Parathyroid adenoma (tissue), 2 donors: ENCODE data around the gene SMOC2.

Experiments
- H2AFZ ChIP-seq: fragments of 300-600 bp; sonication (generic); one replicate; pipeline ENCODE4 v1.7.0; 2017; ENCODE audit warnings: antibody characterized with exemption, mild to moderate bottlenecking
- H3K27ac ChIP-seq: fragments of 300-600 bp; sonication (generic); one replicate; pipeline ENCODE4 v1.7.0; 2017
- H3K27me3 ChIP-seq: fragments of 300-600 bp; sonication (generic); one replicate; pipeline ENCODE4 v1.7.0; 2017; ENCODE audit warnings: low read length; ENCODE audit not compliant: control insufficient read depth, insufficient read depth
- H3K36me3 ChIP-seq: fragments of 300-600 bp; sonication (generic); one replicate; pipeline ENCODE4 v1.7.0; 2017; ENCODE audit warnings: low read length; ENCODE audit not compliant: control insufficient read depth, insufficient read depth
- H3K4me1 ChIP-seq: fragments of 300-600 bp; sonication (generic); one replicate; pipeline ENCODE4 v1.7.0; 2017; ENCODE audit warnings: control low read depth
- H3K4me2 ChIP-seq: fragments of 300-600 bp; sonication (generic); one replicate; pipeline ENCODE4 v1.7.0; 2017; ENCODE audit warnings: low read length
- H3K4me3 ChIP-seq: fragments of 300-600 bp; sonication (generic); one replicate; pipeline ENCODE4 v1.7.0; 2017; ENCODE audit warnings: low read depth, low read length
- H3K79me2 ChIP-seq: fragments of 300-600 bp; sonication (generic); one replicate; pipeline ENCODE4 v1.7.0; 2017; ENCODE audit warnings: control low read depth
- H3K9ac ChIP-seq: fragments of 300-600 bp; sonication (generic); one replicate; pipeline ENCODE4 v1.7.0; 2017; ENCODE audit warnings: mild to moderate bottlenecking
- H3K9me3 ChIP-seq: fragments of 300-600 bp; sonication (generic); one replicate; pipeline ENCODE4 v1.7.0; 2017; ENCODE audit warnings: low read length; ENCODE audit not compliant: control insufficient read depth
- TF ChIP-seq, protein P1 (sequence below): fragments of 300-600 bp; sonication (generic); IDR thresholded peaks from one replicate; pipeline ENCODE4 v1.7.0; 2017; ENCODE audit warnings: antibody characterized with exemption, mild to moderate bottlenecking
- donor health status: primary hyperparathyroidism.

Gene SMOC2

DNA sequence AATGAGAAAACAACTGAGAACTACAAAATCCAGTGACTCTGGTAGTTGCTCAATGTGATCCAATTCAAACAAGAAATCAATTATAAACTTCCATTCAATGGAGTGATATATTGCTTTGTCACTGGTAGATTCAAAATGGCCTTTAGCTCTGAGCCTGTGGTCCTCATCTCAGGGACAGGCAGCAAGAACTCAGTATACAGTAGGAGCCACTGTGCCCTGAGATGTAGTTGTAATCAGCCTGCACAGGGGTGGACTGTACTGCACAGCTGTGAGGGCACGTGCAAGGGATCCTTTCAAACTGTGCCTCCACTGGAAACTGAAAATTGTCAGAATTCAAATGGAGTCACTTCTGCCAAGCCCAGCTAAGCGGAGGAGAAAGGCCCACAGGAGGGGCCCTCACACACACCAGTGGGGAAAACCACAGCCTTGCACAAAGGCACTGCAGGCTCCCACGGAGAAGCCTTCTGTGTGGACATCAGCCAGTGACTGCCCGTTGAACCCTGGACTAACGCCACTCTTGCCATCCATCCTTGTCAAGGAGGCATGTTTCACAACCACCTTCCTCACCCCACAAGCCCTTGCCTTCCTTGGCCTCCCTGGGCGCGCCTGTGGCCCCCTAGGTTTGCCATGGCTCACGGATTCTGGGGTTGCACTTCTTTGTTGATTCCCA is 186.7 kb downstream of the SMOC2 start:
- no peak overlapping the region for H3K27ac ChIP-seq
- H3K36me3 ChIP-seq: no peaks in the 10 kb centered on the region
- H2AFZ ChIP-seq: no peak overlapping the region
- H3K4me2 ChIP-seq: no peak overlapping the region
- no peaks in the 10 kb centered on the region for H3K27me3 ChIP-seq
- TF ChIP-seq, protein P1, sequence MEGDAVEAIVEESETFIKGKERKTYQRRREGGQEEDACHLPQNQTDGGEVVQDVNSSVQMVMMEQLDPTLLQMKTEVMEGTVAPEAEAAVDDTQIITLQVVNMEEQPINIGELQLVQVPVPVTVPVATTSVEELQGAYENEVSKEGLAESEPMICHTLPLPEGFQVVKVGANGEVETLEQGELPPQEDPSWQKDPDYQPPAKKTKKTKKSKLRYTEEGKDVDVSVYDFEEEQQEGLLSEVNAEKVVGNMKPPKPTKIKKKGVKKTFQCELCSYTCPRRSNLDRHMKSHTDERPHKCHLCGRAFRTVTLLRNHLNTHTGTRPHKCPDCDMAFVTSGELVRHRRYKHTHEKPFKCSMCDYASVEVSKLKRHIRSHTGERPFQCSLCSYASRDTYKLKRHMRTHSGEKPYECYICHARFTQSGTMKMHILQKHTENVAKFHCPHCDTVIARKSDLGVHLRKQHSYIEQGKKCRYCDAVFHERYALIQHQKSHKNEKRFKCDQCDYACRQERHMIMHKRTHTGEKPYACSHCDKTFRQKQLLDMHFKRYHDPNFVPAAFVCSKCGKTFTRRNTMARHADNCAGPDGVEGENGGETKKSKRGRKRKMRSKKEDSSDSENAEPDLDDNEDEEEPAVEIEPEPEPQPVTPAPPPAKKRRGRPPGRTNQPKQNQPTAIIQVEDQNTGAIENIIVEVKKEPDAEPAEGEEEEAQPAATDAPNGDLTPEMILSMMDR: no peak
- H3K4me3 ChIP-seq: no peak overlapping the region
- H3K4me1 ChIP-seq: no peaks in the 10 kb centered on the region
- no peaks in the 10 kb centered on the region for H3K9me3 ChIP-seq
- H3K79me2 ChIP-seq: no peaks in the 10 kb centered on the region
- H3K9ac ChIP-seq: no peak overlapping the region

DNA sequence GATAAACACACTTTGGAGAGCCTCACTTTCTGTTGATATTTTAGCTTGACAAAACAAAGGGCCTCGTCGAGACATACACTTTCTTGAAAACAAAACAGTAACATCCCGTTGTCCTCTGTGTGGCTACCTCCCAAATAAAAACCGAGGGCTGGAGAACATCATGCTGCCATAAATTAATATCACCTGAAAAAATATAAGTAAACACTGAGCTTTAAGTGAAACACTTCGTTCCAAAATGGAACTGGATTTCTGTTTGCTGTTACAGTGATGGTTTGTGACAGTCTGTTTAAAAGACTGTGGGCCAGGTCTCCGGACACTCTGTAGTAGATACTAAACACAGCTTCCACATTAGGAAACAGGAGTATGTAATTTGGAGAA is 187.2 kb downstream of the SMOC2 start:
- Histone ChIP-seq H3K79me2 (no peaks in the 10 kb centered on the region), H3K9me3 (no peaks in the 10 kb centered on the region), H3K27ac (no peak overlapping the region), H2AFZ (no peak overlapping the region), H3K4me3 (no peak overlapping the region), H3K4me2 (no peak overlapping the region), H3K4me1 (no peaks in the 10 kb centered on the region), H3K27me3 (no peaks in the 10 kb centered on the region), H3K36me3 (no peaks in the 10 kb centered on the region), H3K9ac (no peak overlapping the region)
- TF ChIP-seq, protein P1: no peak

DNA sequence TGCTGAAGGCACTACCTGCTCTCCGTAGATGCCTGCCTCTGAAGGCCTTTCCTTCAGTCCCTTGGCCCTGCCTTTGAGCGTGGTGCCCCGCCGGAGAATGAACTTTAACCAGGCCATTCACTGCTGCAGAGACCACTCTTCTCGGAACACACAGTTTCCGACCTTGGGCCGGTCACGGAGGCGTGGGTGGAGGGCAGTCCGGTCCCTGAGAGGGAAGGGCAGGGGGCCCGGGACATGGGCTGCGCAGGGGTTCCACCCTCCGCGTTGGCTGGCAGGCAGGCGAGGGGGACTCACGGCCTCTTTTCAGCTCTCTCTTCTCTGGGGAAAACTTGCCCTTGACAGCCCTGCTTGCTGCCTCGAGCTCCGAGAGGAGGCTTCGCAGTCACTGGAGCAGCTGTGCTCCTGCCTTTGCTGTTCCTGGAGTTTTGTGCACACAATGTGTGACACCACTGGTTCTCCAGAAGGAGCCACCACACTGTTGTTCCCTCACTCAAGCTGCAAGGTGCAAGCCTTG is 187.8 kb downstream of the SMOC2 start:
- H3K4me3 ChIP-seq: no peak overlapping the region
- no peak overlapping the region for H2AFZ ChIP-seq
- no peaks in the 10 kb centered on the region for H3K27me3 ChIP-seq
- H3K4me2 ChIP-seq: no peak overlapping the region
- no peak overlapping the region for H3K9ac ChIP-seq
- H3K4me1 ChIP-seq: no peaks in the 10 kb centered on the region
- H3K9me3 ChIP-seq: no peaks in the 10 kb centered on the region
- no peaks in the 10 kb centered on the region for H3K36me3 ChIP-seq
- no peaks in the 10 kb centered on the region for H3K79me2 ChIP-seq
- H3K27ac ChIP-seq: no peak overlapping the region
- TF ChIP-seq, protein P1: no peak

DNA sequence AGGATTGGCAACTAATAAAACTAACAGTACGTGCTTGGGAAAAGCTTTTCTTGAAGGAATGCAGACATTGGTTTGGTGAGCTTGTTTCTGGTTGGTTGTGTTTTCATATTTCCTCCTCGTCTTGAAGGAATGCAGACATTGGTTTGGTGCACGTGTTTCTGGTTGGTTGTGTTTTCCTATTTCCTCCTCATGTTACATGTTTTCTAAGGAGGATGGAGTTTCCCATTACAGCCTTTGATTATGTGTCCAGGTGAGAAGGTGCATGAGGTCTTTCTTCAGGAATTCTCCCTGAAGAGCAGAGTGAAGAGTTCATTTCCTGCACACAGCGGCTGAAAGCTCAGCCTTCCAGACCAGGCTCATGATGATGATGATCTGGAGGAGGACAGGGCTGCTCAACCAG is 190.6 kb downstream of the SMOC2 start:
- Histone ChIP-seq H3K36me3 (no peaks in the 10 kb centered on the region), H3K27me3 (no peaks in the 10 kb centered on the region), H2AFZ (no peak overlapping the region), H3K4me2 (no peak overlapping the region), H3K4me3 (no peak overlapping the region), H3K79me2 (no peaks in the 10 kb centered on the region), H3K9ac (no peak overlapping the region), H3K4me1 (no peaks in the 10 kb centered on the region), H3K27ac (no peak overlapping the region), H3K9me3 (no peaks in the 10 kb centered on the region)
- TF ChIP-seq, protein P1: no peak

DNA sequence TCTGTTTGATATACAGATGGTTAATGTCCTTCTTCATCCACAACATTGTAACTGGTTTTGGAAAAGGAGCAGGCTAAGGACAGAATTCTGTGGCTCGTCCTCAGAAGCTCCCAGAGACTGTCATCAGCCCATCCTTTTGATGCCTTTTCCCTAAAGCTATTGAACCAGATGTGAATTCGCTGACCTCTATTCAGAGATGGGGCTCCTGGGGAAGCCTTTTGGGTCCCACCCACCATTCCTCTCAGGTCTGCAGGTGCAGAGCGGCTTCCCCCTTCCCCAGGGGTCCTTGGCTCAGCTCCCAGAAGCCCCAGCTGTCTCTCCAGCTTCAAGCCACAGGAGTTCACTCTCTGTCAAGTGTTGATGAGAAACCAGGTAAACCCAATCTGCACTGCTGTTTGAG is 191.7 kb downstream of the SMOC2 start:
- no peak overlapping the region for H3K9ac ChIP-seq
- H3K4me3 ChIP-seq: no peak overlapping the region
- H3K9me3 ChIP-seq: no peaks in the 10 kb centered on the region
- TF ChIP-seq, protein P1: no peak
- H3K79me2 ChIP-seq: no peaks in the 10 kb centered on the region
- H3K36me3 ChIP-seq: no peaks in the 10 kb centered on the region
- no peak overlapping the region for H3K4me2 ChIP-seq
- H3K27ac ChIP-seq: no peak overlapping the region
- no peaks in the 10 kb centered on the region for H3K4me1 ChIP-seq
- no peak overlapping the region for H2AFZ ChIP-seq
- H3K27me3 ChIP-seq: no peaks in the 10 kb centered on the region
